IPS DF 6.9 (cell line): ENCODE measurements around the gene MUC2.

Experiments used
- DNase-seq: peaks from one replicate; pipeline ENCODE4 v3.0.0-alpha.2; 2013; ENCODE audit warnings: low read depth, low spot score
- H3K27ac ChIP-seq: one replicate; pipeline ENCODE4 v1.5.1; 2013; ENCODE audit warnings: low read length, control low read depth
- H3K27me3 ChIP-seq: 2 replicates; pipeline ENCODE4 v1.6.1; 2013; ENCODE audit warnings: mild to moderate bottlenecking, low read length; ENCODE audit not compliant: control insufficient read depth, insufficient read depth
- H3K36me3 ChIP-seq: 2 replicates; pipeline ENCODE4 v1.6.1; 2013; ENCODE audit warnings: low read length; ENCODE audit not compliant: control insufficient read depth, insufficient read depth
- H3K4me1 ChIP-seq: 2 replicates; pipeline ENCODE4 v1.6.1; 2013; ENCODE audit warnings: low read length; ENCODE audit not compliant: control insufficient read depth, insufficient read depth
- H3K4me3 ChIP-seq: 2 replicates; pipeline ENCODE4 v1.5.1; 2013; ENCODE audit warnings: mild to moderate bottlenecking, low read length
- H3K9me3 ChIP-seq: 2 replicates; pipeline ENCODE4 v1.6.1; 2013; ENCODE audit warnings: low read length, inconsistent platforms; ENCODE audit not compliant: control insufficient read depth, insufficient read depth
- WGBS: extraction: QIAGEN DNeasy Blood & Tissue Kit; methylation state at CpG from one replicate; pipeline ENCODE4 v1.1.7; 2013; ENCODE audit warnings: mixed read lengths, missing lambda C conversion rate; ENCODE audit not compliant: insufficient read length, insufficient coverage; 5-methylcytosine and 5-hydroxymethylcytosine counted together

Gene MUC2

GRCh38 chr11:1074244-1075221 is at the start of gene MUC2:
Gene MUC2, plus strand, starts transcription at chr11:1074874.
- no peak for DNase-seq
- Histone ChIP-seq H3K4me1 (peaks cover 2% of the 10 kb centered on the region; the same call in 1 of the 2 replicates), H3K36me3 (no peaks in the 10 kb centered on the region; the same call in 1 of the 2 replicates), H3K9me3 (no peaks in the 10 kb centered on the region), H3K27me3 (no peaks in the 10 kb centered on the region), H3K4me3 (no peak within 1 kb of the TSS), H3K27ac (no peak within 1 kb of the TSS)
- WGBS = no CpG with 5 or more reads among the region's 32 CpGs

GRCh38 chr11:1025410-1026162 is 49.1 kb upstream of the MUC2 start:
- H3K9me3 ChIP-seq = no peaks in the 10 kb centered on the region
- no peak overlapping the region for H3K4me3 ChIP-seq
- H3K27ac ChIP-seq = no peak overlapping the region
- no peaks in the 10 kb centered on the region for H3K27me3 ChIP-seq
- H3K36me3 ChIP-seq = no peaks in the 10 kb centered on the region; the same call in 1 of the 2 replicates
- DNase-seq = no peak
- WGBS = no CpG with 5 or more reads among the region's 35 CpGs
- no peaks in the 10 kb centered on the region for H3K4me1 ChIP-seq

GRCh38 chr11:1026163-1026450 is 48.6 kb upstream of the MUC2 start:
- Histone ChIP-seq H3K27me3 (no peaks in the 10 kb centered on the region), H3K27ac (no peak overlapping the region), H3K4me3 (no peak overlapping the region), H3K9me3 (no peaks in the 10 kb centered on the region), H3K36me3 (no peaks in the 10 kb centered on the region; the same call in 1 of the 2 replicates), H3K4me1 (no peaks in the 10 kb centered on the region)
- no CpG with 5 or more reads among the region's 14 CpGs for WGBS
- DNase-seq = no peak

GRCh38 chr11:1026641-1027482 is 47.8 kb upstream of the MUC2 start:
- no peaks in the 10 kb centered on the region; the same call in 1 of the 2 replicates for H3K36me3 ChIP-seq
- no peak for DNase-seq
- no peak overlapping the region for H3K4me3 ChIP-seq
- H3K27ac ChIP-seq = no peak overlapping the region
- no peaks in the 10 kb centered on the region for H3K4me1 ChIP-seq
- WGBS = no CpG with 5 or more reads among the region's 46 CpGs
- H3K27me3 ChIP-seq = no peaks in the 10 kb centered on the region
- H3K9me3 ChIP-seq = no peaks in the 10 kb centered on the region

- Histone ChIP-seq H3K27me3 (no peaks in the 10 kb centered on the region), H3K36me3 (no peaks in the 10 kb centered on the region; the same call in 1 of the 2 replicates), H3K9me3 (no peaks in the 10 kb centered on the region), H3K4me1 (no peaks in the 10 kb centered on the region), H3K4me3 (no peak overlapping the region), H3K27ac (no peak overlapping the region)
- no peak for DNase-seq
- no CpG with 5 or more reads among the region's 36 CpGs for WGBS
Measured at GRCh38 chr11:1027483-1028290, 47.0 kb upstream of the MUC2 start.

- no peak for DNase-seq
- H3K4me3 ChIP-seq = no peak overlapping the region
- H3K36me3 ChIP-seq = no peaks in the 10 kb centered on the region; the same call in 1 of the 2 replicates
- no CpG with 5 or more reads among the region's 17 CpGs for WGBS
- H3K9me3 ChIP-seq = no peaks in the 10 kb centered on the region
- no peak overlapping the region for H3K27ac ChIP-seq
- H3K4me1 ChIP-seq = no peaks in the 10 kb centered on the region
- no peaks in the 10 kb centered on the region for H3K27me3 ChIP-seq
Measured at GRCh38 chr11:1028291-1028540, 46.5 kb upstream of the MUC2 start.

- WGBS = no CpG with 5 or more reads among the region's 14 CpGs
- Histone ChIP-seq H3K9me3 (no peaks in the 10 kb centered on the region), H3K27me3 (no peaks in the 10 kb centered on the region), H3K4me3 (no peak overlapping the region), H3K4me1 (no peaks in the 10 kb centered on the region), H3K36me3 (no peaks in the 10 kb centered on the region; the same call in 1 of the 2 replicates), H3K27ac (no peak overlapping the region)
- DNase-seq = no peak
Measured at GRCh38 chr11:1028616-1029015, 46.1 kb upstream of the MUC2 start.

GRCh38 chr11:1029051-1029450 is 45.6 kb upstream of the MUC2 start:
- Histone ChIP-seq H3K27ac (no peak overlapping the region), H3K4me1 (no peaks in the 10 kb centered on the region)
- WGBS = no CpG with 5 or more reads among the region's 25 CpGs

GRCh38 chr11:1029654-1030053 is 45.0 kb upstream of the MUC2 start:
- H3K36me3 ChIP-seq = no peaks in the 10 kb centered on the region; the same call in 1 of the 2 replicates
- no peak for DNase-seq
- no peaks in the 10 kb centered on the region for H3K27me3 ChIP-seq
- H3K4me3 ChIP-seq = no peak overlapping the region
- WGBS = no CpG with 5 or more reads among the region's 16 CpGs
- H3K27ac ChIP-seq = no peak overlapping the region
- H3K4me1 ChIP-seq = no peaks in the 10 kb centered on the region
- H3K9me3 ChIP-seq = no peaks in the 10 kb centered on the region

More at GRCh38 chr11:1029051-1029450, 45.6 kb upstream of the MUC2 start:
- DNase-seq = no peak
- H3K27me3 ChIP-seq = no peaks in the 10 kb centered on the region
- no peak overlapping the region for H3K4me3 ChIP-seq
- no peaks in the 10 kb centered on the region; the same call in 1 of the 2 replicates for H3K36me3 ChIP-seq
- no peaks in the 10 kb centered on the region for H3K9me3 ChIP-seq
